ENCODE data around the gene PARP8. TPM values are rescaled to one million over a fixed set of nuclear protein-coding genes. Genes with fewer than 3 reads are reported as not detected.

PARP8 gene
- total RNA-seq, 2 donors from 2014 or later = 3.9 to 6.6 TPM

DNA sequence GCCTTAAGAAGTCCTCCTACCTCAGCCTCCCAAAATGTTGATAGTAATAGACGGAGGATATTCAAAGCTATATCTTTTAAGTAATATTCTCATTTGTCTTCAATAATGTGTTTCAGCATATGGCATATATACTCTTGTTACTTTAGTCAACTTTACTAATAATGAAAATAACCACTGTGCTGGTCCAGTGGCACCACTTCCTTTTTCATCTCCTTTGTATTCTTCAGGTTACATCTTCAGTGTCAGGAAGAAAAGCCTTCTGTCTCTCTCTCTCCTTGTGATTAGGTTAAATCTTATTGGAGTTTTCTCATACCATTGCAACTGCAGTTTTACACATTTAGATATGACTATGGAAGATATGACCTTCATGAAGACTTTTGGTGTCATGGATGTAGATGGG is 31.3 kb downstream of the PARP8 start:
- H3K4me3 ChIP-seq = no peak overlapping the region
- H3K4me1 ChIP-seq = peaks cover 0 to under 1% of the 10 kb centered on the region in 2 donors
- TF ChIP-seq, protein P1, sequence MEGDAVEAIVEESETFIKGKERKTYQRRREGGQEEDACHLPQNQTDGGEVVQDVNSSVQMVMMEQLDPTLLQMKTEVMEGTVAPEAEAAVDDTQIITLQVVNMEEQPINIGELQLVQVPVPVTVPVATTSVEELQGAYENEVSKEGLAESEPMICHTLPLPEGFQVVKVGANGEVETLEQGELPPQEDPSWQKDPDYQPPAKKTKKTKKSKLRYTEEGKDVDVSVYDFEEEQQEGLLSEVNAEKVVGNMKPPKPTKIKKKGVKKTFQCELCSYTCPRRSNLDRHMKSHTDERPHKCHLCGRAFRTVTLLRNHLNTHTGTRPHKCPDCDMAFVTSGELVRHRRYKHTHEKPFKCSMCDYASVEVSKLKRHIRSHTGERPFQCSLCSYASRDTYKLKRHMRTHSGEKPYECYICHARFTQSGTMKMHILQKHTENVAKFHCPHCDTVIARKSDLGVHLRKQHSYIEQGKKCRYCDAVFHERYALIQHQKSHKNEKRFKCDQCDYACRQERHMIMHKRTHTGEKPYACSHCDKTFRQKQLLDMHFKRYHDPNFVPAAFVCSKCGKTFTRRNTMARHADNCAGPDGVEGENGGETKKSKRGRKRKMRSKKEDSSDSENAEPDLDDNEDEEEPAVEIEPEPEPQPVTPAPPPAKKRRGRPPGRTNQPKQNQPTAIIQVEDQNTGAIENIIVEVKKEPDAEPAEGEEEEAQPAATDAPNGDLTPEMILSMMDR (IDR thresholded peaks at IDR 0.05) = no peak

DNA sequence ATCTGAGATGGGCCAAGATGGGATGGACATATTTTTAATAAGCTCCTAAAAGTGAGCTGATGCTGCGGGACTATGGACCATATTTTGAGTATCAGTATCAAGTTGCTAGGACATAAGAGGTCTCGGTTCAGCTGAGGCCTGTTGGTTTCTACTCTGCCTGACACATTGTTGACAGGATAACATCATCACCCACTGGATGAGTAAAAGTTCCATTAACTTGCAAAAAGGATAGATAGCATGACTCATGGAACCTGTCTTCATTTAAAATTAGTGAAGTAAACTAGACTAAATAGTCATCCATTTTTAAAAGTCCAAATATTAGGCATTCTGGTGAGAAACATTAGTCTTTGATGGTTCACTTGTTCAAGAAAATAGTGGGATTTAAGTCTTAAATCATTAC is 33.3 kb downstream of the PARP8 start:
- no peak overlapping the region for H3K27ac ChIP-seq
- H3K27me3 ChIP-seq = no peaks in the 10 kb centered on the region
- no peaks in the 10 kb centered on the region for H3K9me3 ChIP-seq

More for the DNA sequence above, 31.3 kb downstream of the PARP8 start:
- Histone ChIP-seq H3K27ac (no peak overlapping the region), H3K36me3 (no peaks in the 10 kb centered on the region), H3K9me3 (no peaks in the 10 kb centered on the region), H3K27me3 (no peaks in the 10 kb centered on the region)
- DNase-seq (ENCODE audit: low spot score) = no peak

DNA sequence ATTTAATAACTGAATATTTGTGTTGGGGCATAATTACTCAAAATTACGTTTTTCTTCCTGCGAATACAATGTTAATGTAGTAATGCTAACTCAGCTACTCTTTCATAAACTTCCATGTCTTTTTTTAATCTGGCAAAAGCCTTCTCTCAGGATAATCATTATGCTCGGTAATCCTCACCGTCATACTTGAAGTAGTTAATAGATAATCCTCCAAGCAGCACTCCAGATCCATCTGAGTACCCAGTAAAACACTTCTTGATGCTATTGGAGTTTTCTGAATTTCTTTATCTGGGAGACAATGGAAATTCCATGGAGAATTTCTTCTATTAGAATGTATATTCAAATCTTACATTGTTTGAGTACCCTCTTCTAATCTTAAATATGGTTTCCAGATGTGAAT is 34.3 kb downstream of the PARP8 start:
- Histone ChIP-seq H3K27me3 (no peaks in the 10 kb centered on the region), H3K36me3 (no peaks in the 10 kb centered on the region), H3K27ac (no peak overlapping the region), H3K9me3 (no peaks in the 10 kb centered on the region), H3K4me3 (no peak overlapping the region), H3K4me1 (no peaks in the 10 kb centered on the region)
- no peak for DNase-seq (ENCODE audit: low spot score)
- TF ChIP-seq, protein P1 (IDR thresholded peaks at IDR 0.05) = no peak

More for the DNA sequence above, 33.3 kb downstream of the PARP8 start:
- TF ChIP-seq, protein P1 (IDR thresholded peaks at IDR 0.05) = no peak
- no peaks in the 10 kb centered on the region for H3K4me1 ChIP-seq
- no peak for DNase-seq (ENCODE audit: low spot score)
- no peaks in the 10 kb centered on the region for H3K36me3 ChIP-seq
- no peak overlapping the region for H3K4me3 ChIP-seq

DNA sequence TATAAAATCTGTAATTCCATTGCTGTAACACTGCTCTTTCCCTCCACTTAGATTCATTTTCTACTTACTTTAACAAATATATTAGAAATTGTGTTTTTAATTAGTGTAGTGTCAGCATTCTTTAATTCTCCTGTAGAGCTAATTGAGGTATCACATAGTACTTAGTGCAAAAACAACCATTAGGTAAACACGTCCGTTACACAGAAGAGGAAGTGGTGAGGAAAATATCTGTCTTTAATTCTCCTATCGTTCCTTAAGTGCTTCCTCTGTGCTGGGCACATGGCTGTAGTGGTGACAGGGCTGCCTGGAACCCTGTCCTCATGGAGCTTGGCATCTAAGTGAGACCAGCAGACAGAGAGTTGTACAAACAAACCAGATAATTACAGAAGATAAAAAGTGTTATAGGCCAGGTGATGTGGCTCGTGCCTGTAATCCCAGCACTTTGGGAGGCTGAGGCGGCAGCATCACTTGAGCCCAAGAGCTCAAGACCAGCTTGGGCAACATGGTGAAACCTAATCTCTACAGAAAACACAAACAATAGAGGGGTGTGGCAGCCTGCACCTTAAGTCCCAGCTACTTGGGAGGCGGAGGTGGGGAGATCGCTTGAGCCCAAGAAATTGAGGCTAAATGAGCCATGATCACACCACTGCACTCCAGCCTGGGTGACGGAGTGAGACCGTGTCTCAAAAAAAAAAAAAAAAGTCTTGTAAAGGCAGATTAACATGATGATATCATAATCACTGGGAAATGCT is 36.4 kb downstream of the PARP8 start:
- TF ChIP-seq, protein P1 (IDR thresholded peaks at IDR 0.05) = no peak
- Histone ChIP-seq H3K27me3 (no peaks in the 10 kb centered on the region), H3K27ac (no peak overlapping the region), H3K4me1 (no peaks in the 10 kb centered on the region), H3K4me3 (no peak overlapping the region), H3K9me3 (no peaks in the 10 kb centered on the region), H3K36me3 (no peaks in the 10 kb centered on the region)
- no peak for DNase-seq (ENCODE audit: low spot score)

DNA sequence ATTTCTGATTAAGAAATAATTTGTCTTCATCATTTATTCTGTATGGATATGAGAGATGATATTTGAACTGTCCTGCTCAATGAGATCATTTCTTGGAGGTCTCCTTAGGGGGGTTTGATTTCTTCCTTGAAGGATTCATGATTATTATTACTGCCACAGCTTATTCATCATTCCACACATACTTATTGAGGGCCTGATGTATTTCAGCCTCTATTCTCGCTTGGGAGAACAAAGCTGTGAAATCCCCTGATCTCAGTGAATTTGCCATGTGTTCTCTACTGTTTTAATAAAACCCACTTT is 36.9 kb downstream of the PARP8 start:
- Histone ChIP-seq H3K4me3 (no peak overlapping the region), H3K4me1 (no peaks in the 10 kb centered on the region), H3K36me3 (no peaks in the 10 kb centered on the region), H3K27ac (no peak overlapping the region), H3K9me3 (no peaks in the 10 kb centered on the region), H3K27me3 (no peaks in the 10 kb centered on the region)
- DNase-seq (ENCODE audit: low spot score) = no peak
- TF ChIP-seq, protein P1 (IDR thresholded peaks at IDR 0.05) = no peak

DNA sequence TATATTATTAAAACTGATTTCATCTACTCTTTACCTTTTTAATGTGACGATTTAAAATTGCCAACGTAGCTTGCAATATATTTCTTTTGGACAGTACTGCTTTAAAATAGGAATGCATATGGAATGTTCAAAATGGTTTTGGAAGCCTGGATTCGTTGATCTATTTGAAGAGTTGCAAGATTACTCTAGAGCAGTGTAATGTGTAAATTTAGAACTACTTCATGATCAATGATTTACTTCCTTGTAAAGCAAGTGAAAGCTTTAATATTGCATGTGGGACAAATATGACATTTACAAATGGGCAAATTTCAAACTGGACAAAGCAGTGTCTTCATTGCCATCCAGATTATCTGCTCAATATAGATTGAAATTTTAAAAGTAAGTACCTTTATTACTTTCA is 38.3 kb downstream of the PARP8 start:
- Histone ChIP-seq H3K9me3 (no peaks in the 10 kb centered on the region), H3K4me3 (no peak overlapping the region), H3K36me3 (no peaks in the 10 kb centered on the region), H3K27ac (no peak overlapping the region), H3K27me3 (no peaks in the 10 kb centered on the region), H3K4me1 (no peaks in the 10 kb centered on the region)
- TF ChIP-seq, protein P1 (IDR thresholded peaks at IDR 0.05) = no peak
- no peak for DNase-seq (ENCODE audit: low spot score)

Measured in right atrium auricular region (tissue), 2 donors.